Mucosa of rectum (tissue), 2 donors: ENCODE results near the gene PDGFRB.

Source experiments
- H3K27ac ChIP-seq, 2 donors: one replicate each; pipeline ENCODE4 v1.7.0; 2013; ENCODE audit warnings: inconsistent platforms in 2 of 2, low read depth in 2 of 2, low read length in 2 of 2
- H3K27me3 ChIP-seq, 2 donors: one replicate each; pipeline ENCODE4 v1.7.0; 2013; ENCODE audit warnings: low read length in 2 of 2; ENCODE audit not compliant: control insufficient read depth in 2 of 2, insufficient read depth in 2 of 2
- H3K36me3 ChIP-seq, 2 donors: one replicate each; pipeline ENCODE4 v1.7.0; 2013; ENCODE audit warnings: low read length in 2 of 2; ENCODE audit not compliant: control insufficient read depth in 2 of 2, insufficient read depth in 2 of 2
- H3K4me1 ChIP-seq, 2 donors: one replicate each; pipeline ENCODE4 v1.7.0; 2013; ENCODE audit warnings: low read length in 2 of 2, mild to moderate bottlenecking in 1 of 2; ENCODE audit not compliant: control insufficient read depth in 2 of 2, insufficient read depth in 2 of 2
- H3K4me3 ChIP-seq, 2 donors: one replicate each; pipeline ENCODE4 v1.7.0; 2013; ENCODE audit warnings: low read length in 2 of 2
- H3K9ac ChIP-seq, 2 donors: one replicate each; pipeline ENCODE4 v1.7.0; 2013; ENCODE audit warnings: low read length in 2 of 2, low read depth in 1 of 2, mild to moderate bottlenecking in 1 of 2
- H3K9me3 ChIP-seq, 2 donors: one replicate each; pipeline ENCODE4 v1.7.0; 2013; ENCODE audit warnings: low read length in 2 of 2; ENCODE audit not compliant: control insufficient read depth in 2 of 2
- donor health status: healthy.
- donor health status: Normal muscosa, but diverticular disease.

PDGFRB gene

GRCh38 chr5:150132740-150133139, 22.9 kb downstream of the PDGFRB start:
- Histone ChIP-seq H3K36me3 (peaks cover 0 to 6% of the 10 kb centered on the region in 2 donors), H3K4me1 (peaks cover 19 to 20% of the 10 kb centered on the region in 2 donors), H3K27me3 (no peaks in the 10 kb centered on the region), H3K27ac (peak overlapping the region in 1 of 2 donors; percentile 16), H3K9ac (no peak overlapping the region), H3K4me3 (no peak overlapping the region), H3K9me3 (no peaks in the 10 kb centered on the region)

DNA sequence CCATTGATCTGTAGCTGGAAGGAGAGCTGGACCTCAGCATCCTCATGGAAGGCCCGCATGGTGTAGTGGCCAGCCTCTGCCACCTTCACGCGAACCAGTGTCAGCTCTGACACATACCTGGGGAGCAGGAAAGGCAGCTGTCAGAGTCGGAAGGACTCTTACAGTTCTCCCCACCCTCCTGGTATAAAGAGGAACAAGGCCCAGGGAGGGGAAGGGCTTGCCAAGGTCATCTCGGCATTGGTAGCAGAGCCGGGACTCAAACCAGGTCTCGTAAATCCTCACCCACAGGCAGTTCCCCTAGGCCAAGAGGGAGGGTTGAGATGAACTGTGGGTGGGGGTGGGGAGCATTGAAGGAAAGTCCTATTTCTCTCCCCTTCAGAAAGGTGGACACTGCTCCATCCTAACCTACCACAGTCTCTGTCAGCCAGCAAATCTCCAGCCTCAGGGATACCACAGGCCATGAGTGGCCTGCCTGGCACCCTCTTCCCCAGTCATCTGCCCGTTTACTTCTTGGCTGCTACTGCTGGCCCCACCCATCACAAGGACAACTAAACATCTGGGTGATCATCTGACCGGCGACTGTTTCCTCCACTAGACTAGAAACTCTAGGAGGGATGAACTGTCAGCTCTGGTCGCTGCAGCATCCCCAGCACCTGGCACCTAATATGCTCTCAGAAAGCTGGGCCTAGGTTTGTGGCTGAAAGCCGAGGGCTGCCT, 23.5 kb downstream of the PDGFRB start:
- Histone ChIP-seq H3K4me1 (peaks cover 19 to 20% of the 10 kb centered on the region in 2 donors), H3K9me3 (no peaks in the 10 kb centered on the region), H3K27ac (peak overlapping the region; percentile 28 to 38), H3K9ac (no peak overlapping the region), H3K36me3 (peaks cover 0 to 6% of the 10 kb centered on the region in 2 donors), H3K27me3 (no peaks in the 10 kb centered on the region), H3K4me3 (no peak overlapping the region)

DNA sequence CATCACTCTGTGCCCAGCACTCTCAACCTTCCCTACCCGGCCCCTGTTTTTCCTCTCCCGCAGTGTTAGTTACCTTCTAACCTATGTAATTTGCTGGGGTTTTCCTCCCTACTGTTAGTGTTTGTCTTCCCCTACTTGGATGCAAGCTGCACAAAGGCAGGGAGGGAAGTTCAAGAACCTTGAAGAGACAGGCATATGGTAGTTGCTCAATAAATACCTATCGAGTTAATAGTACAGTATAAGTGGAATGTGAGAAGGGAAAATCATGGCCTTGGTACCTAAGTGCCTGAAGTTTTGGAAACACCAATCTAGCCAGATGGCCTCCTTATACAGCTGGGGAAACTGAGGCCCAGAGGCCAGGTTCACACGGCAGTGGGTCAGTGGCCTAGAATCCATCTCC, 24.2 kb downstream of the PDGFRB start:
- Histone ChIP-seq H3K36me3 (peaks cover 0 to 6% of the 10 kb centered on the region in 2 donors), H3K27me3 (no peaks in the 10 kb centered on the region), H3K9me3 (no peaks in the 10 kb centered on the region), H3K4me1 (peaks cover 17 to 19% of the 10 kb centered on the region in 2 donors), H3K9ac (no peak overlapping the region), H3K4me3 (no peak overlapping the region), H3K27ac (peak overlapping the region in 1 of 2 donors; percentile 38)

DNA sequence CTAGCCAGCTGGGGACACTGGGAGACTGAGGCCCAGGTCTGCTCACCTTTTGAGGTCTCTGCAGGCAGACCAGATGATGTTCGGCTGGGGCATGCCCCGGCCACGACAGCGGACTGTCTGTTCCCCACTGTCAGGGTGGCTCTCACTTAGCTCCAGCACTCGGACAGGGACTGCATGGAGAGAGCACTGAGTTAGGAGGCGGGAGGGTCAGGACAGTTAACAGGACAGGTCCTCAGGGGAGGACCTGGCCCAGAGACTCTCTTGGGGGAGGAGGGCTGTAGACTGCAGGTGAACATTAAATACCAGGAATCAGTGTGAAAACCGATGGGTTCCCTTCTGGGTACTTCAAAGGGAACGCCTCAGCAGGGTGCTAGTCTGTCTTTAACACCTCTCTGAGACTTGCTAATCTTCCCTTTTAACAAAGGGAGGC, 25.1 kb downstream of the PDGFRB start:
- no peak overlapping the region for H3K4me3 ChIP-seq
- H3K27me3 ChIP-seq, result no peaks in the 10 kb centered on the region
- peaks cover 17 to 19% of the 10 kb centered on the region in 2 donors for H3K4me1 ChIP-seq
- peaks cover 0 to 6% of the 10 kb centered on the region in 2 donors for H3K36me3 ChIP-seq
- H3K9me3 ChIP-seq, result no peaks in the 10 kb centered on the region
- H3K27ac ChIP-seq, result no peak overlapping the region
- no peak overlapping the region for H3K9ac ChIP-seq

GRCh38 chr5:150129813-150130492, 25.7 kb downstream of the PDGFRB start:
- no peaks in the 10 kb centered on the region for H3K9me3 ChIP-seq
- peaks cover 0 to 6% of the 10 kb centered on the region in 2 donors for H3K36me3 ChIP-seq
- peak overlapping the region in 1 of 2 donors; percentile 48 for H3K9ac ChIP-seq
- no peak overlapping the region for H3K27ac ChIP-seq
- H3K4me3 ChIP-seq, result peak overlapping the region; percentile 49 to 62
- peaks cover 17 to 19% of the 10 kb centered on the region in 2 donors for H3K4me1 ChIP-seq
- H3K27me3 ChIP-seq, result no peaks in the 10 kb centered on the region

- Histone ChIP-seq H3K4me3 (peak overlapping the region; percentile 49 to 62), H3K9ac (peak overlapping the region in 1 of 2 donors; percentile 48), H3K4me1 (peaks cover 17 to 19% of the 10 kb centered on the region in 2 donors), H3K27me3 (no peaks in the 10 kb centered on the region), H3K36me3 (peaks cover 0 to 6% of the 10 kb centered on the region in 2 donors), H3K9me3 (no peaks in the 10 kb centered on the region), H3K27ac (no peak overlapping the region)
Observed at GRCh38 chr5:150129454-150129812, 26.2 kb downstream of the PDGFRB start.

DNA sequence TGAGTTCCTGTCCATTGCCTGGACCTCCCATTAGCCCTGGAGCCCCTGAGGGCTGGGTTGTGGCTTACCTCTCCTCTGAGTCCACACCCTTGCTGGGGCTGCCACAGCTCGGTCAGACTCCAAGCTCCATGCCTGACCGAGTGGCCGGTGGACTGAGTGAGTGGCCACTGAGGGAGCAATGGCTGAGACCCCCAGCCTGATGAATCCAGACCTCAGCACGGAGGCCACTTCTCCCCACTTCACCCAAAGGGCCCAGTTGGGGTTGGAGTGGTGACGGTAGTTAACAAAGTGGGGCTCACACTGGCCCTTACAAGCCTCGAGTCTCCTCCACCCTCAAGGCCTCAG, 28.8 kb downstream of the PDGFRB start:
- Histone ChIP-seq H3K36me3 (peaks cover 0 to 8% of the 10 kb centered on the region in 2 donors), H3K4me3 (no peak overlapping the region), H3K27ac (no peak overlapping the region), H3K27me3 (no peaks in the 10 kb centered on the region), H3K4me1 (peaks cover 17 to 18% of the 10 kb centered on the region in 2 donors), H3K9ac (no peak overlapping the region), H3K9me3 (no peaks in the 10 kb centered on the region)

DNA sequence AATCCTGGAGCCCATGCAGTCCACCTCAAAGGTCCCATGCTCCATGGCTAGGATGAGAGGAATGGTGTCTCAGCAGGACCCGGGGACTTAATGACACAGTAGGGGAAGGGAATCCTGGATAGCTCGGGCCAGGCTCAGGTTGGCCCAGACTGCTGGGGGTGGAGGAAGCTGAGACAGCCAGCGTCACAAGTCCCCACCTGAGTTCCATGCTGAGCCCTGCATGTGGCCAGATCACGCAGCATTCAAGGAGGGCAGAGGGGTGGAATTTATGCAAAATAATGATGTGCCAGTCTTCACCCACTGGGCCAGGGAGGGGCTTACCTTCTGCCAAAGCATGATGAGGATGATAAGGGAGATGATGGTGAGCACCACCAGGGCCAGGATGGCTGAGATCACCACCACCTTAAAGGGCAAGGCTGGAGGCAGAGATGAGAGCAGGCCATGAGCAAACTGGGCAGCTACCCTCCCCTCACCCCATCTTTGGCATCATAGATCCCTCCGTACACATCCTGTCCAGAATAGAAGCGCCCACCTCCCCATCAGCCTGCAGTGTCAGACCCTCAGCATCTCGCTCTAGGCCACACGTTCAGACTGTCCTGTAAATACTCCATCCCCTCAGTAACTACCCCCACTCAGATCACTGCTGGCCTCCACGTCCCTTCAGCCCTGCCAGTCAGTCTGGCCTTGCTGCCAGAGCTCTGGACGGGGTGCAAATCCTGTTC, 29.3 kb downstream of the PDGFRB start:
- Histone ChIP-seq H3K4me3 (no peak overlapping the region), H3K27me3 (no peaks in the 10 kb centered on the region), H3K27ac (no peak overlapping the region), H3K9ac (no peak overlapping the region), H3K36me3 (peaks cover 0 to 10% of the 10 kb centered on the region in 2 donors), H3K4me1 (peaks cover 18 to 19% of the 10 kb centered on the region in 2 donors), H3K9me3 (no peaks in the 10 kb centered on the region)

GRCh38 chr5:150125334-150125733, 30.3 kb downstream of the PDGFRB start:
- Histone ChIP-seq H3K27me3 (no peaks in the 10 kb centered on the region), H3K36me3 (peaks cover 0 to 13% of the 10 kb centered on the region in 2 donors), H3K4me1 (peaks cover 18 to 19% of the 10 kb centered on the region in 2 donors), H3K9me3 (no peaks in the 10 kb centered on the region), H3K27ac (no peak overlapping the region), H3K4me3 (no peak overlapping the region), H3K9ac (no peak overlapping the region)

GRCh38 chr5:150124596-150124995, 31.0 kb downstream of the PDGFRB start:
- Histone ChIP-seq H3K4me3 (no peak overlapping the region), H3K27ac (no peak overlapping the region), H3K9ac (no peak overlapping the region), H3K4me1 (peaks cover 13% of the 10 kb centered on the region in 2 donors), H3K27me3 (no peaks in the 10 kb centered on the region), H3K36me3 (peaks cover 0 to 13% of the 10 kb centered on the region in 2 donors), H3K9me3 (no peaks in the 10 kb centered on the region)
